GM23248 (cell line): ENCODE measurements around the gene MRTFA. TPM values are rescaled to one million over a fixed set of nuclear protein-coding genes. Genes with fewer than 3 reads are reported as not detected.

Source experiments
- DNase-seq: peaks from one replicate; pipeline ENCODE4 v3.0.0-alpha.2; 2015
- H2AFZ ChIP-seq: fragments of 200-600 bp; sonication (generic); 2 replicates; pipeline ENCODE4 v1.6.1; 2016; ENCODE audit warnings: antibody characterized with exemption
- H3F3A ChIP-seq: fragments of 200-600 bp; sonication (generic); 2 replicates; pipeline ENCODE4 v1.6.1; 2016; ENCODE audit warnings: mild to moderate bottlenecking, antibody characterized with exemption, mixed run types; ENCODE audit not compliant: insufficient read depth
- H3K27ac ChIP-seq: fragments of 200-600 bp; sonication (generic); 2 replicates; pipeline ENCODE4 v1.5.1; 2016; ENCODE audit warnings: mild to moderate bottlenecking
- H3K27me3 ChIP-seq: fragments of 200-600 bp; sonication (generic); replicated peaks from 2 replicates; pipeline ENCODE4 v1.6.1; 2016; ENCODE audit warnings: mild to moderate bottlenecking; ENCODE audit not compliant: insufficient read depth
- H3K36me3 ChIP-seq: fragments of 200-600 bp; sonication (generic); 2 replicates; pipeline ENCODE4 v1.6.1; 2016; ENCODE audit warnings: low read depth, mild to moderate bottlenecking
- H3K4me1 ChIP-seq: fragments of 200-600 bp; sonication (generic); 2 replicates; pipeline ENCODE4 v1.6.1; 2016; ENCODE audit warnings: mild to moderate bottlenecking; ENCODE audit not compliant: insufficient read depth
- H3K4me2 ChIP-seq: fragments of 200-600 bp; sonication (generic); one replicate; pipeline ENCODE4 v1.6.1; 2016; ENCODE audit warnings: mild to moderate bottlenecking; ENCODE audit not compliant: unreplicated experiment
- H3K4me3 ChIP-seq: fragments of 200-600 bp; sonication (generic); 2 replicates; pipeline ENCODE4 v1.5.1; 2016; ENCODE audit warnings: mild to moderate bottlenecking
- H3K79me2 ChIP-seq: fragments of 200-600 bp; sonication (generic); 2 replicates; pipeline ENCODE4 v1.6.1; 2016; ENCODE audit warnings: mild to moderate bottlenecking; ENCODE audit not compliant: insufficient read depth
- H3K9ac ChIP-seq: fragments of 200-600 bp; sonication (generic); 2 replicates; pipeline ENCODE4 v1.6.1; 2016; ENCODE audit warnings: mild to moderate bottlenecking
- H3K9me2 ChIP-seq: fragments of 200-600 bp; sonication (generic); 2 replicates; pipeline ENCODE4 v1.6.1; 2016; ENCODE audit warnings: mixed run types, mild to moderate bottlenecking, moderate library complexity; ENCODE audit not compliant: insufficient read depth
- H3K9me3 ChIP-seq: fragments of 200-600 bp; sonication (generic); one replicate; pipeline ENCODE4 v1.6.1; 2017; ENCODE audit warnings: low read depth
- H4K20me1 ChIP-seq: fragments of 200-600 bp; sonication (generic); 2 replicates; pipeline ENCODE4 v1.6.0; 2016; ENCODE audit not compliant: insufficient read depth
- EZH2 ChIP-seq: fragments of 200-600 bp; sonication (generic); IDR thresholded peaks from 2 replicates; pipeline ENCODE4 v1.6.1; 2018; ENCODE audit warnings: antibody characterized with exemption, mild to moderate bottlenecking; ENCODE audit not compliant: insufficient read depth, poor library complexity, severe bottlenecking
- EZH2phosphoT487 ChIP-seq: fragments of 200-600 bp; sonication (generic); IDR thresholded peaks from 2 replicates; pipeline ENCODE4 v1.6.1; 2018; ENCODE audit warnings: antibody characterized with exemption, moderate library complexity, mild to moderate bottlenecking, low read depth; ENCODE audit not compliant: insufficient read depth
- WGBS, 2 experiments: methylation state at CpG; one replicate each; pipeline ENCODE4 v1.1.6; 2015 to 2017; ENCODE audit warnings: low lambda C conversion rate in 2 of 2, low coverage in 1 of 2; ENCODE audit errors: missing lambda C conversion rate in 2 of 2; 5-methylcytosine and 5-hydroxymethylcytosine counted together
- in situ Hi-C: fragments of 300-500 bp; cut with MboI; formaldehyde crosslinking; loops from 2 replicates; pipeline ENCODE4 v1.15.0; 2020
- polyA plus RNA-seq: library from polyadenylated mRNA; unstranded; fragments of >200 nt; fragmentation: Nextera tagmentation; extraction: Ambion mirVana; gene quantifications from 2 replicates; pipeline ENCODE4 v1.2.1, GENCODE V29; 2016
- total RNA-seq: library from RNA; depleted of rRNA; stranded (reverse); fragments of >200 nt; shearing (Covaris generic); gene quantifications from 2 replicates; pipeline ENCODE4 v1.2.3, GENCODE V29; 2014

MRTFA gene
- total and polyA plus RNA-seq, 2 experiments from 2014 or later, result 24.2 to 49.2 TPM

DNA sequence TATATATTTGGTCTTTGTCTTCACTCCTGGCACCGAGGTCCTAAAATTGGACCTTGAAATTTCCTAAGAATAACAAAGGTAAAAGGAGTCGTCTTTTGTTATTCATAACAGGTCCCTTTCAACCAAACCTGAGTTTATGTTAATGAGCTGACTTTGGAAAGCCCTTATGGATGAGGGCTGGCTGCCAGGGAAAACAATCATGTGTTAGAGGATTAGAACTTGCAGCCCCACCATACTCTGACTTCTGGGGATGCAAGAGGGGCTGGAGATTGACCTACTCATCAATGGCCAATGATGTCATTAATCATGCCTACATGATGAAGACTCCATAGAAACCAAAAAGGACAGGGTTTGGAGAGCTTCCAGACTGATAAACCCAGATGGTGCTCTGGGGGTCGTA lies 118.9 kb downstream of the MRTFA start:
- Histone ChIP-seq H3K27me3 (no peaks in the 10 kb centered on the region), H3K4me1 (peaks cover 10% of the 10 kb centered on the region), H3K4me2 (no peak overlapping the region), H3K4me3 (no peak overlapping the region), H3F3A (peaks cover 12% of the 10 kb centered on the region), H3K9ac (no peak overlapping the region), H3K9me3 (no peaks in the 10 kb centered on the region), H4K20me1 (no peaks in the 10 kb centered on the region), H3K27ac (no peak overlapping the region), H3K79me2 (peaks cover 97% of the 10 kb centered on the region), H2AFZ (no peak overlapping the region), H3K36me3 (0 out of 2 replicates have a peak, but pooled peaks cover 4% of the 10 kb centered on the region), H3K9me2 (no peaks in the 10 kb centered on the region)
- TF ChIP-seq EZH2phosphoT487 (no peak), EZH2 (no peak)
- no peak for DNase-seq
- in situ Hi-C loops, result no loop called here
- WGBS, 2 experiments, result 93 to 98% methylated on average over 3 of the region's 3 CpGs

DNA sequence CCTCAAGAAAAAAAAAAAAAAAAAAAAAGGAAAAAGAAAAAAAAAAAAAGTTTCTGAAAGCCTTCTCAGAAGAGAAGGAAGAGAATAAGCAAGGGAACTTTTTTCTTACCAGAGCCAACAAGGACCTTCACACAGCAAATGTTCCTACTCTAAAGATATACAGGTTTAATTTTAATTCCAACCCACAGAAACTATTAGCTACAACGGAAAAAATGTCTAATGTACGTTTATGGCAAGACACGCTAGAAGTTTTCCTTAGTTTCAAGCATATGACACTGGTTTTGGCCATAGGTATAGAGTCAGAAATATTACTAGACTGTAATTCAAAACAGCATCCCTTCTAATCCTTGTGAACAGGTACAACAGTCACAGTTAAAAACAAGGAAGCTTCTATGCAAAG lies 120.1 kb downstream of the MRTFA start:
- in situ Hi-C loops, result no loop called here
- H3K4me2 ChIP-seq, result no peak overlapping the region
- peaks cover 93% of the 10 kb centered on the region for H3K79me2 ChIP-seq
- no peak overlapping the region for H3K9ac ChIP-seq
- no peak overlapping the region for H2AFZ ChIP-seq
- H3K27ac ChIP-seq, result no peak overlapping the region
- no peak overlapping the region for H3K4me3 ChIP-seq
- H3K36me3 ChIP-seq, result 0 out of 2 replicates have a peak, but pooled peaks cover 4% of the 10 kb centered on the region
- DNase-seq, result no peak
- TF ChIP-seq EZH2 (no peak), EZH2phosphoT487 (no peak)
- peaks cover 19% of the 10 kb centered on the region for H3K4me1 ChIP-seq
- H3K9me3 ChIP-seq, result no peaks in the 10 kb centered on the region
- H4K20me1 ChIP-seq, result no peaks in the 10 kb centered on the region
- no peaks in the 10 kb centered on the region for H3K9me2 ChIP-seq
- H3F3A ChIP-seq, result peaks cover 21% of the 10 kb centered on the region
- WGBS, 2 experiments, result 71 to 83% methylated on average over 3 of the region's 3 CpGs
- no peaks in the 10 kb centered on the region for H3K27me3 ChIP-seq

DNA sequence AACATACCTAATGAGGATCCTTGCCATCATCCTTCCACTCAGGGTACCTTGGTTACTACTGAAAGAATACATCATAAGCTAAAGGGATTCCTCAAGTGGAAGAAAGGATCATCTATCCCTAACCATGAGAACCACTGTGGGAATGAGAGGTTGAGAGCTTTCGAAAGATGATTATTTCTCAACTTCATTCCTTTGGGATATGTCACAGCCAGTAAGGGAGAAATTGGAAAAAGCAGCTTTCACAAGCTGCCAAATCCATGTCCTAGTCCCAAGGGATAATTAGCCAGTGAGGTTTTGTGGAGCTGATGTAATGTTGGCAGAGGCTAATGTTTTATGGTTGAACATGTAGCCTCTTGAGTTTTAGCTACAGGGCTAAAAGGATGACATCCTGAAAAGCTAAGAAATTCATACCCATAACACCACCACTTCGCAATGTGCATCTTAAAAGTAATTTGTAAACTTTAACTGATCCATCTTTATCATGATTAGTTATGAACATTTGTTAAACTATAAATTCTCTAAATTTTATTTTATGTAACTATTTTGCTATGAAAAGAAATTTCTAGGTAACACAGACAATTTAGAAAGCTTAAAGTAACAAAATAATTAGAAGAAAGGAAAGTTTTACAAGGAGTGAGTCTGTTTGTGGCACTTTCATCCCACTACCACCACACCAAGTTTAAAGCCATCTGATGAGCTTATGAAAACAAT lies 123.9 kb downstream of the MRTFA start:
- Histone ChIP-seq H3K27me3 (no peaks in the 10 kb centered on the region), H3F3A (peaks cover 56% of the 10 kb centered on the region), H3K36me3 (no peaks in the 10 kb centered on the region), H3K9ac (peak overlapping the region; percentile 72), H3K9me2 (no peaks in the 10 kb centered on the region), H4K20me1 (no peaks in the 10 kb centered on the region), H3K79me2 (peaks cover 81% of the 10 kb centered on the region), H3K9me3 (no peaks in the 10 kb centered on the region), H3K4me3 (no peak overlapping the region), H3K4me2 (peak overlapping the region; percentile 61), H3K27ac (peak overlapping the region; percentile 99), H3K4me1 (peaks cover 57% of the 10 kb centered on the region), H2AFZ (no peak overlapping the region)
- in situ Hi-C loops, result no loop called here
- TF ChIP-seq EZH2 (no peak), EZH2phosphoT487 (no peak)
- peak; percentile 98 for DNase-seq
- WGBS, 2 experiments, result 3 to 7% methylated on average over 2 of the region's 2 CpGs

DNA sequence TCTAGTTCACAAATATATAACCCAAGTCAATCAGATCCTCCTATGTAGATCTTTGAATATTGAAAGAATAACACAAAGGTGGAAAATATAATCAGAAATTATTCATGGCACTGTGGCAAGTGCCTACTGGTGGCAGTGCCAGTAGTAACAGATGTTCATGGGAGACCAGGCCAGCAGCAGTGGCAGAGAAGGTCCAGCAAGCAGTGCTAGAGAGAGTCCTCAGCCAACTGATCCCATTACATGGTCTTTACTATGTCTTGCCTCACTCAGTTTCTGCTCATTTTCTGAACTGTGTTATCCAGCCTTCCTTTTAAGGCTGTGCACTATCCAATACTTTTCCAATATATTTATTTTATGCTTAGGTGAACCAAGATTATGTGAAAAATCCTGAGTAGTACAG lies 124.9 kb downstream of the MRTFA start:
- Histone ChIP-seq H3F3A (peaks cover 56% of the 10 kb centered on the region), H2AFZ (no peak overlapping the region), H3K9me3 (no peaks in the 10 kb centered on the region), H3K79me2 (peaks cover 81% of the 10 kb centered on the region), H4K20me1 (no peaks in the 10 kb centered on the region), H3K9me2 (no peaks in the 10 kb centered on the region), H3K4me2 (peak overlapping the region; percentile 58), H3K27me3 (no peaks in the 10 kb centered on the region), H3K9ac (peak overlapping the region; percentile 72), H3K4me3 (no peak overlapping the region), H3K4me1 (peaks cover 63% of the 10 kb centered on the region), H3K27ac (peak overlapping the region; percentile 99), H3K36me3 (no peaks in the 10 kb centered on the region)
- in situ Hi-C loops, result no loop called here
- TF ChIP-seq EZH2, result no peak
- no peak for TF ChIP-seq EZH2phosphoT487
- DNase-seq, result peak; percentile 49
